MCF 10A (cell line): ENCODE measurements around the gene EHBP1. TPM values are rescaled to one million over a fixed set of nuclear protein-coding genes. Genes with fewer than 3 reads are reported as not detected.

Experiments used
- BruUV-seq: library from RNA; stranded (reverse); fragments of 400-500 nt; replicated peaks from 2 replicates; lab custom pipeline; 2021; lab: Mats Ljungman, UMichigan
- CTCF ChIA-PET: fragments of 300-600 bp; sonication (Branson Sonifier 250); formaldehyde crosslinking; extraction: SDS; loops from one replicate; lab custom pipeline; 2021; ENCODE audit warnings: antibody characterized with exemption, inconsistent platforms; lab: Yijun Ruan, JAX
- POLR2A ChIA-PET: fragments of 300-600, 350-650 bp; sonication (Branson Sonifier 250); formaldehyde crosslinking; extraction: SDS; loops from one replicate; lab custom pipeline; 2020; ENCODE audit warnings: antibody characterized with exemption, inconsistent platforms; lab: Yijun Ruan, JAX
- DNase-seq: peaks from one replicate; pipeline ENCODE4 v3.0.0-alpha.2; 2018; ENCODE audit not compliant: unreplicated experiment
- H3K27ac Mint-ChIP-seq: one replicate; pipeline ENCODE4 v1.8.0; 2022; ENCODE audit warnings: mild to moderate bottlenecking, low read depth, mixed read lengths; ENCODE audit not compliant: unreplicated experiment
- H3K27me3 Mint-ChIP-seq: one replicate; pipeline ENCODE4 v1.8.0; 2022; ENCODE audit warnings: mixed read lengths; ENCODE audit not compliant: insufficient read depth, unreplicated experiment
- H3K36me3 Mint-ChIP-seq: one replicate; pipeline ENCODE4 v1.8.0; 2022; ENCODE audit warnings: mild to moderate bottlenecking, moderate library complexity, mixed read lengths; ENCODE audit not compliant: insufficient read depth, unreplicated experiment
- H3K4me1 Mint-ChIP-seq: one replicate; pipeline ENCODE4 v1.8.0; 2022; ENCODE audit warnings: mixed read lengths; ENCODE audit not compliant: insufficient read depth, unreplicated experiment
- H3K4me3 Mint-ChIP-seq: one replicate; pipeline ENCODE4 v1.8.0; 2022; ENCODE audit warnings: mild to moderate bottlenecking, moderate library complexity, mixed read lengths; ENCODE audit not compliant: unreplicated experiment
- H3K9me3 Mint-ChIP-seq: one replicate; pipeline ENCODE4 v1.8.0; 2022; ENCODE audit warnings: mixed read lengths; ENCODE audit not compliant: unreplicated experiment
- intact Hi-C: fragments of 100-400 bp; cut with micrococcal nuclease; formaldehyde crosslinking; loops from 2 replicates; pipeline ENCODE4 v1.14.1; 2022
- total RNA-seq: library from RNA; stranded (reverse); gene quantifications from 2 replicates; pipeline ENCODE4 v1.2.3, GENCODE V29; 2022
- TF ChIP-seq, protein P1 (sequence below): fragments of 200-600 bp; IDR thresholded peaks from one replicate; pipeline ENCODE4 v1.8.0; 2022; ENCODE audit warnings: antibody characterized with exemption, mild to moderate bottlenecking; ENCODE audit not compliant: unreplicated experiment

Gene EHBP1
- total RNA-seq, 1 experiment from 2014 or later, result 81.2 TPM

GRCh38 chr2:62919041-62919440, 213.5 kb downstream of the EHBP1 start:
- no peak overlapping the region for H3K4me3 Mint-ChIP-seq
- H3K4me1 Mint-ChIP-seq, result peaks cover 21% of the 10 kb centered on the region
- H3K36me3 Mint-ChIP-seq, result peaks cover 9% of the 10 kb centered on the region
- TF ChIP-seq, protein P1, sequence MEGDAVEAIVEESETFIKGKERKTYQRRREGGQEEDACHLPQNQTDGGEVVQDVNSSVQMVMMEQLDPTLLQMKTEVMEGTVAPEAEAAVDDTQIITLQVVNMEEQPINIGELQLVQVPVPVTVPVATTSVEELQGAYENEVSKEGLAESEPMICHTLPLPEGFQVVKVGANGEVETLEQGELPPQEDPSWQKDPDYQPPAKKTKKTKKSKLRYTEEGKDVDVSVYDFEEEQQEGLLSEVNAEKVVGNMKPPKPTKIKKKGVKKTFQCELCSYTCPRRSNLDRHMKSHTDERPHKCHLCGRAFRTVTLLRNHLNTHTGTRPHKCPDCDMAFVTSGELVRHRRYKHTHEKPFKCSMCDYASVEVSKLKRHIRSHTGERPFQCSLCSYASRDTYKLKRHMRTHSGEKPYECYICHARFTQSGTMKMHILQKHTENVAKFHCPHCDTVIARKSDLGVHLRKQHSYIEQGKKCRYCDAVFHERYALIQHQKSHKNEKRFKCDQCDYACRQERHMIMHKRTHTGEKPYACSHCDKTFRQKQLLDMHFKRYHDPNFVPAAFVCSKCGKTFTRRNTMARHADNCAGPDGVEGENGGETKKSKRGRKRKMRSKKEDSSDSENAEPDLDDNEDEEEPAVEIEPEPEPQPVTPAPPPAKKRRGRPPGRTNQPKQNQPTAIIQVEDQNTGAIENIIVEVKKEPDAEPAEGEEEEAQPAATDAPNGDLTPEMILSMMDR, result no peak
- intact Hi-C loops, result no loop called here
- H3K27me3 Mint-ChIP-seq, result no peaks in the 10 kb centered on the region
- ChIA-PET CTCF (interaction anchor here (0.7 kb wide), 1 partner anchor 391 kb away, joined by 3 read pairs; no protein-coding TSS in a partner anchor), POLR2A (no interaction called here)
- H3K27ac Mint-ChIP-seq, result no peak overlapping the region
- no peak for DNase-seq
- BruUV-seq, result no TSS peak
- peaks cover 2% of the 10 kb centered on the region for H3K9me3 Mint-ChIP-seq

DNA sequence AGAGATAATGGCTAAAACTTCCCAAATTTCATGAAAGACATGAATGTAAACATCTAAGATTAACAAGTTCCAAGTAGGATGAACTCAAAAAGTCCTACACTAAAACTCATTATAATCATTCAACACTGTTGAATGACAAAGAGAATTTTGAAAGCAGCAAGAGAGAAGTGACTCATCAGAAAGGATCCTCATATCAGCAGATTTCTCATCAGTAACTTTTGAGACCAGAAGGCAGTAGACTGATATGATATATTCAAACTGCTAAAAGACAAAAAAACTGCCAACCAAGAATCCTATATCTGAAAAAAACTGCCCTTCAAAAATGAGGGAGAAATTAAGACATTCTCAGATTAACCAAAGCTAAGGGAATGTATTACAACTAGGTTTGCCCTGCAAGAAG, 214.6 kb downstream of the EHBP1 start:
- Mint-ChIP-seq H3K4me1 (peaks cover 21% of the 10 kb centered on the region), H3K27me3 (no peaks in the 10 kb centered on the region), H3K36me3 (peaks cover 9% of the 10 kb centered on the region), H3K9me3 (peaks cover 7% of the 10 kb centered on the region), H3K4me3 (no peak overlapping the region), H3K27ac (no peak overlapping the region)
- TF ChIP-seq, protein P1, result no peak
- intact Hi-C loops, result no loop called here
- ChIA-PET POLR2A (no interaction called here), CTCF (interaction anchor here (0.6 kb wide), 1 partner anchor 613 kb away, joined by 3 read pairs; no protein-coding TSS in a partner anchor)
- peak; percentile 21 for DNase-seq
- BruUV-seq, result no TSS peak

DNA sequence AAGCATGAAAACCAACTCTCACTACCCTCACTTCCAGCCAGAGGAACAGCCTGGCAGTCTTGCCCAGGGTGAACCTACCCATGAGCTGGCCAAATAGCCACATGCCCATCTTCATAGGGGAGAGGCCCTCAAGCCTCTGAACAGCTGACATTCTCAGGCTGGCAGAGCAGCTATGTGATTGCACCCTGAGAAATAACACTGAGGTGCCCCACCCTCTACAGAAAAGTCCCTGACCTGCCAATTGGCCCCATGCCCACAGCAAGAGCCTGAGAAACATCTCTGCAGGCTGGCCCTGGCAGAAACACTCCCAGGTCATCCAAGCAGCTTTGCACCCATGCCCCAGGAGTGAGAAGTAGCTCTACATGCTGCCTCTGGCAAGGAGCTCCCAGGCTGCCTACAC, 217.7 kb downstream of the EHBP1 start:
- Mint-ChIP-seq H3K4me1 (peaks cover 21% of the 10 kb centered on the region), H3K4me3 (no peak overlapping the region), H3K27me3 (no peaks in the 10 kb centered on the region), H3K9me3 (peaks cover 7% of the 10 kb centered on the region), H3K27ac (peak overlapping the region; percentile 31), H3K36me3 (peaks cover 14% of the 10 kb centered on the region)
- BruUV-seq, result no TSS peak
- peak; percentile 34 for DNase-seq
- POLR2A ChIA-PET, result no interaction called here
- CTCF ChIA-PET, result interaction anchor here (0.6 kb wide), 2 partner anchors 22 to 808 kb away, joined by 3 to 4 read pairs; no protein-coding TSS in a partner anchor
- intact Hi-C loops, result no loop called here
- TF ChIP-seq, protein P1, result no peak

GRCh38 chr2:62923881-62924280, 218.4 kb downstream of the EHBP1 start:
- H3K4me1 Mint-ChIP-seq, result peaks cover 21% of the 10 kb centered on the region
- H3K9me3 Mint-ChIP-seq, result peaks cover 7% of the 10 kb centered on the region
- no peak overlapping the region for H3K27ac Mint-ChIP-seq
- POLR2A ChIA-PET, result no interaction called here
- no TSS peak for BruUV-seq
- DNase-seq, result no peak
- peaks cover 14% of the 10 kb centered on the region for H3K36me3 Mint-ChIP-seq
- CTCF ChIA-PET, result no interaction called here
- intact Hi-C loops, result no loop called here
- TF ChIP-seq, protein P1, result no peak
- H3K4me3 Mint-ChIP-seq, result no peak overlapping the region
- H3K27me3 Mint-ChIP-seq, result no peaks in the 10 kb centered on the region
